PC-3 (cell line): ENCODE results near the gene KCNB1. TPM values are rescaled to one million over a fixed set of nuclear protein-coding genes. Genes with fewer than 3 reads are reported as not detected.

Experiments
- ATAC-seq: fragments of 200-7000 bp; cut with Tn5 transposase; 2 replicates; pipeline ENCODE4 v1.9.1; 2020; ENCODE audit warnings: mild to moderate bottlenecking, moderate library complexity
- BruUV-seq: library from RNA; stranded (reverse); fragments of 400-500 nt; replicated peaks from 2 replicates; lab custom pipeline; 2021; lab: Mats Ljungman, UMichigan
- CTCF ChIA-PET: fragments of 300-600 bp; sonication (Branson Sonifier 250); formaldehyde crosslinking; loops from one replicate; lab custom pipeline; 2022; ENCODE audit warnings: antibody characterized with exemption; lab: Charles Lee
- POLR2A ChIA-PET: fragments of 300-600 bp; sonication (Branson Sonifier 250); formaldehyde crosslinking; loops from one replicate; lab custom pipeline; 2022; ENCODE audit warnings: antibody characterized with exemption; ENCODE audit not compliant: unreplicated experiment; lab: Charles Lee
- DNase-seq: peaks from one replicate; pipeline ENCODE4 v3.0.0-alpha.2; 2015
- H2AFZ ChIP-seq: fragments of 300-600 bp; sonication (generic); 2 replicates; pipeline ENCODE4 v1.6.0; 2016; ENCODE audit warnings: antibody characterized with exemption, low read length
- H3F3A ChIP-seq: fragments of 300-600 bp; sonication (generic); one replicate; pipeline ENCODE4 v1.6.0; 2017; ENCODE audit warnings: antibody characterized with exemption, low read length, control low read depth, mild to moderate bottlenecking; ENCODE audit not compliant: unreplicated experiment
- H3K27ac ChIP-seq: fragments of 300-600 bp; sonication (generic); 2 replicates; pipeline ENCODE4 v1.5.1; 2016; ENCODE audit warnings: mild to moderate bottlenecking, low read length
- H3K27me3 ChIP-seq: fragments of 300-600 bp; sonication (generic); 2 replicates; pipeline ENCODE4 v1.6.1; 2016; ENCODE audit warnings: low read length, mixed read lengths
- H3K36me3 ChIP-seq: fragments of 300-600 bp; sonication (generic); 2 replicates; pipeline ENCODE4 v1.6.1; 2016; ENCODE audit warnings: low read depth, mixed run types, low read length, mixed read lengths
- H3K4me1 ChIP-seq: fragments of 300-600 bp; sonication (generic); 2 replicates; pipeline ENCODE4 v1.5.1; 2016; ENCODE audit warnings: low read length; ENCODE audit not compliant: insufficient read depth
- H3K4me2 ChIP-seq: fragments of 300-600 bp; sonication (generic); 2 replicates; pipeline ENCODE4 v1.6.0; 2016; ENCODE audit warnings: low read length
- H3K4me3 ChIP-seq: fragments of 300-600 bp; sonication (generic); 2 replicates; pipeline ENCODE4 v1.5.1; 2016; ENCODE audit warnings: mild to moderate bottlenecking, low read length, mixed read lengths
- H3K79me2 ChIP-seq: fragments of 300-600 bp; sonication (generic); 2 replicates; pipeline ENCODE4 v1.6.1; 2017; ENCODE audit warnings: low read length, mixed read lengths
- H3K9ac ChIP-seq: fragments of 300-600 bp; sonication (generic); 2 replicates; pipeline ENCODE4 v1.6.0; 2016; ENCODE audit warnings: mild to moderate bottlenecking, low read length
- H3K9me2 ChIP-seq: fragments of 300-600 bp; sonication (generic); replicated peaks from 2 replicates; pipeline ENCODE4 v1.6.1; 2016; ENCODE audit warnings: mixed run types, low read length, mixed read lengths
- H3K9me3 ChIP-seq: fragments of 300-600 bp; sonication (generic); 2 replicates; pipeline ENCODE4 v1.6.1; 2016; ENCODE audit warnings: low read length, mixed read lengths
- H4K20me1 ChIP-seq: fragments of 300-600 bp; sonication (generic); 2 replicates; pipeline ENCODE4 v1.6.1; 2016; ENCODE audit warnings: low read length, mixed read lengths
- EZH2 ChIP-seq: fragments of 300-600 bp; sonication (generic); IDR thresholded peaks from one replicate; pipeline ENCODE4 v1.6.1; 2017; ENCODE audit warnings: antibody characterized with exemption, mild to moderate bottlenecking, low read length; ENCODE audit not compliant: unreplicated experiment
- EZH2phosphoT487 ChIP-seq: fragments of 300-600 bp; sonication (generic); IDR thresholded peaks from 2 replicates; pipeline ENCODE4 v1.6.1; 2018; ENCODE audit warnings: mild to moderate bottlenecking, antibody characterized with exemption, low read length, borderline replicate concordance
- intact Hi-C: fragments of 100-400 bp; cut with micrococcal nuclease; formaldehyde crosslinking; loops from 2 replicates; pipeline ENCODE4 v1.9.0; 2023
- total RNA-seq: library from RNA; depleted of rRNA; stranded (reverse); fragments of >200 nt; gene quantifications from 2 replicates; pipeline ENCODE4 v1.2.3, GENCODE V29; 2014
- TF ChIP-seq, protein P1 (sequence below): fragments of 300-600 bp; sonication (generic); conservative IDR thresholded peaks from 2 replicates; pipeline ENCODE4 v1.5.1; 2017; ENCODE audit warnings: antibody characterized with exemption, low read depth, mild to moderate bottlenecking, low read length

KCNB1 gene
- total RNA-seq, 1 experiment from 2014 or later: 0.04 TPM

DNA sequence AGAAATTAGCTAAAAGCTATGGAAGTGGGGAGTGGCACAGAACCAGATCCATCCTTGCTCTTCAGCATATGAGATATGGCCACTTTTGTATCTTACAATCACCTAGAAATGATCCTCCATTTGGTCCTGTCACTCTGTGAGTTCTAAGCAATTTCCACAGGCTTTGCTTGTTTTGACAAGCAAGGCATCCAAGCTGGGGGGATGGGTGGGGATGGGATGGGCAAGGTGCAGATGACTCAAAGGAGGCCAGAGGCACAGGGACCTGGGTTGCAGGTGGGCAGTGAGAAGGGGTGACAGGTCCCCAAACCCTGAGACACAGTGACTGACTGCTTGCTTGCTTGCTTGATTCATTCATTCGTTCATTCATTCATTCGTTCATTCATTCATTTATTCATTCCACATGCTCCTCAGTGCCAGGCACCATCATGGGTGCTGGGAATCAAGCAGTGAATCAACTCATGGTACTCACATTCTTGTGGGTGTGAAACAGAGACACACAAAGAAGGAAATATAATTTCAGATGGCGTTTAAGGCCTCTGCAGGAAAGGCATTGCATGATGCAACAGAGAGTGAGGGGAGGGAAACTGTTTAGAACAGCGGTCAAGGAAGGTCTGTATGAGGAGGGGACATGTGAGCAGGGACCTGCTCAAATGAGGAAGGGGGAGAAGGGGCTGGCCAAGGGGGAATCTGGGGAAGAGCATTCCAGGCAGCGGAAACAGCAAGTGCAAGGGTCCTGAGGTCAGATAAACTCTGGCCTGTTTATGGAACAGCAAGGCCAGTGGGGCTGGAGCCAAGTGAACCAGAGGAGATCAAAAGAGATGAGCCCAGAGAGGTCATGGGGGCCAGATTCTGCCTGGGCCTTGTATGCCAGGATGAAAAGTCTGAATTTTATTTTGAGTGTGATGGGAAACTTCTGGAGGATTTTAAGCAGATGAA, 3.4 kb downstream of the KCNB1 start:
- ATAC-seq (no peak), DNase-seq (no peak)
- Histone ChIP-seq H3K27me3 (peaks cover 46% of the 10 kb centered on the region), H3K27ac (no peak overlapping the region), H3K9me3 (no peaks in the 10 kb centered on the region), H3K9ac (no peak overlapping the region), H3K79me2 (no peaks in the 10 kb centered on the region), H2AFZ (no peak overlapping the region), H3K36me3 (no peaks in the 10 kb centered on the region), H3K4me3 (no peak overlapping the region), H3K9me2 (no peaks in the 10 kb centered on the region), H3K4me1 (no peaks in the 10 kb centered on the region; the same call in 1 of the 2 replicates), H3K4me2 (no peak overlapping the region), H4K20me1 (no peaks in the 10 kb centered on the region), H3F3A (no peaks in the 10 kb centered on the region)
- ChIA-PET POLR2A (no interaction called here), CTCF (interaction anchor here (0.6 kb wide), 1 partner anchor 299 kb away, joined by 6 read pairs; no protein-coding TSS in a partner anchor)
- BruUV-seq: no TSS peak
- intact Hi-C loops: no loop called here
- no peak for TF ChIP-seq EZH2phosphoT487
- TF ChIP-seq EZH2: no peak
- TF ChIP-seq, protein P1, sequence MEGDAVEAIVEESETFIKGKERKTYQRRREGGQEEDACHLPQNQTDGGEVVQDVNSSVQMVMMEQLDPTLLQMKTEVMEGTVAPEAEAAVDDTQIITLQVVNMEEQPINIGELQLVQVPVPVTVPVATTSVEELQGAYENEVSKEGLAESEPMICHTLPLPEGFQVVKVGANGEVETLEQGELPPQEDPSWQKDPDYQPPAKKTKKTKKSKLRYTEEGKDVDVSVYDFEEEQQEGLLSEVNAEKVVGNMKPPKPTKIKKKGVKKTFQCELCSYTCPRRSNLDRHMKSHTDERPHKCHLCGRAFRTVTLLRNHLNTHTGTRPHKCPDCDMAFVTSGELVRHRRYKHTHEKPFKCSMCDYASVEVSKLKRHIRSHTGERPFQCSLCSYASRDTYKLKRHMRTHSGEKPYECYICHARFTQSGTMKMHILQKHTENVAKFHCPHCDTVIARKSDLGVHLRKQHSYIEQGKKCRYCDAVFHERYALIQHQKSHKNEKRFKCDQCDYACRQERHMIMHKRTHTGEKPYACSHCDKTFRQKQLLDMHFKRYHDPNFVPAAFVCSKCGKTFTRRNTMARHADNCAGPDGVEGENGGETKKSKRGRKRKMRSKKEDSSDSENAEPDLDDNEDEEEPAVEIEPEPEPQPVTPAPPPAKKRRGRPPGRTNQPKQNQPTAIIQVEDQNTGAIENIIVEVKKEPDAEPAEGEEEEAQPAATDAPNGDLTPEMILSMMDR: no peak

DNA sequence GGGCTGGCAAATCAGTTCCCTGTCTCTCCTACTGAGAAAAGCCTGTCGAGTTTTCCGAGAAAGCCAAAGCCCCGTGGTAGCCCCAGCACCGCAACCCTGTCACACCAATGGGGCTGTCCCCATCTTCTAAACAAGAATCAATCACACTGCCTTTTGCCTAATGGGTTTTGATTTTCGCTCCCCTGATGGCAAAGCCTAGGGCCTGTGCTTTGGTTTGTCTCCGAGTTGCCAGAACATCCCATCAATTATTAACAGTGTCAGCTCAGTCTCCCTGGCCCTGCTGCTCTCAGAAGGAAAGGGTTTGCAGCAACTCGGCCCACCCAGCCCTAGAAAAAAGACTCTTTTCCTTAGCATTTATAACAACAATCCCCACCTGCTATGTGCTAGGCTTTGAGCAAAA, 4.2 kb downstream of the KCNB1 start:
- ATAC-seq: no peak
- no peak overlapping the region for H3K27ac ChIP-seq
- H3K4me1 ChIP-seq: no peaks in the 10 kb centered on the region
- ChIA-PET POLR2A (no interaction called here), CTCF (interaction anchor here (0.6 kb wide), 1 partner anchor 300 kb away, joined by 6 read pairs; no protein-coding TSS in a partner anchor)
- H3K9me3 ChIP-seq: no peaks in the 10 kb centered on the region
- H3K4me2 ChIP-seq: no peak overlapping the region
- no peak overlapping the region for H3K4me3 ChIP-seq
- H2AFZ ChIP-seq: no peak overlapping the region
- no TSS peak for BruUV-seq
- TF ChIP-seq, protein P1: no peak
- no peak for TF ChIP-seq EZH2phosphoT487
- no peak for TF ChIP-seq EZH2
- peaks cover 50% of the 10 kb centered on the region for H3K27me3 ChIP-seq
- H4K20me1 ChIP-seq: no peaks in the 10 kb centered on the region
- DNase-seq: no peak
- no peaks in the 10 kb centered on the region for H3K36me3 ChIP-seq
- no peaks in the 10 kb centered on the region for H3K9me2 ChIP-seq
- intact Hi-C loops: no loop called here
- H3K9ac ChIP-seq: no peak overlapping the region
- H3K79me2 ChIP-seq: no peaks in the 10 kb centered on the region
- no peaks in the 10 kb centered on the region for H3F3A ChIP-seq

DNA sequence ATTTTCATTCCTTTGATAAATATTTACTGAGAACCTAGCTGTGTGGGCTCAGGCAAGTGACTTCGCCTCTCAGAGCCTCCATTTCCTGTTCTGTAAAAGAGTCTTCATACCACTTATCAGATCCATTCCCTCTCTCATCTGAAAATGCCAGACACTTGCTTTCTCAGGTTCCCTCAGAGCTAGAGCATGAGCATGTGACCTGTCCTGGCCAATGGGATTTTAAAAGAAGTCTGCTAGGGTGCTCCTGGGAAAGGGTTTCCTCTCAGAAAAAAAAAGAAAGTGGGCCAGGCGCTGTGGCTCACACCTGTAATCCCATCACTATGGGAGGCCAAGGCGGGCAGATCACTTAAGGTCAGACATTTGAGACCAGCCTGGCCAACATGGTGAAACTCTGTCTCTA, 5.3 kb downstream of the KCNB1 start:
- BruUV-seq: no TSS peak
- no peaks in the 10 kb centered on the region for H4K20me1 ChIP-seq
- no peak overlapping the region for H3K4me2 ChIP-seq
- DNase-seq (no peak), ATAC-seq (no peak)
- peaks cover 56% of the 10 kb centered on the region for H3K27me3 ChIP-seq
- H3K79me2 ChIP-seq: no peaks in the 10 kb centered on the region
- no peak overlapping the region for H2AFZ ChIP-seq
- TF ChIP-seq, protein P1: no peak
- TF ChIP-seq EZH2 (no peak), EZH2phosphoT487 (no peak)
- H3K9me2 ChIP-seq: no peaks in the 10 kb centered on the region
- no peaks in the 10 kb centered on the region for H3K36me3 ChIP-seq
- CTCF ChIA-PET: no interaction called here
- no peak overlapping the region for H3K9ac ChIP-seq
- POLR2A ChIA-PET: no interaction called here
- H3K27ac ChIP-seq: no peak overlapping the region
- no peaks in the 10 kb centered on the region for H3F3A ChIP-seq
- intact Hi-C loops: no loop called here
- H3K9me3 ChIP-seq: no peaks in the 10 kb centered on the region
- H3K4me1 ChIP-seq: no peaks in the 10 kb centered on the region
- H3K4me3 ChIP-seq: no peak overlapping the region
